Right cardiac atrium (tissue), 5 donors: ENCODE data around the gene PRKAR2A. TPM values are rescaled to one million over a fixed set of nuclear protein-coding genes. Genes with fewer than 3 reads are reported as not detected.
"Not testable (repeated sequence)": the region's sequence is repeated elsewhere in the genome, so short reads cannot be mapped to it uniquely, and the experiment has no call there.

Source experiments
- ATAC-seq, 2 donors: fragments of 200-7000 bp; cut with Tn5 transposase; one replicate each; pipeline versions ENCODE4 v1.8.0 to v1.9.1; 2020; ENCODE audit warnings: moderate library complexity in 2 of 2, mild to moderate bottlenecking in 1 of 2
- DNase-seq, 3 donors: peaks; one replicate each; pipeline ENCODE4 v3.0.0-alpha.2; 2020
- H3K27ac ChIP-seq: one replicate; pipeline ENCODE4 v1.5.1; 2013; ENCODE audit warnings: mild to moderate bottlenecking, low read length, control low read depth, moderate library complexity
- H3K27me3 ChIP-seq: one replicate; pipeline ENCODE4 v1.6.1; 2013; ENCODE audit not compliant: control insufficient read depth, insufficient read depth
- H3K4me1 ChIP-seq: one replicate; pipeline ENCODE4 v1.6.1; 2013; ENCODE audit warnings: low read length; ENCODE audit not compliant: control insufficient read depth, insufficient read depth
- H3K4me3 ChIP-seq: one replicate; pipeline ENCODE4 v1.5.1; 2013; ENCODE audit warnings: low read length, control low read depth
- H3K9me3 ChIP-seq: one replicate; pipeline ENCODE4 v1.6.1; 2013; ENCODE audit warnings: low read length; ENCODE audit not compliant: control insufficient read depth
- WGBS: extraction: QIAGEN DNeasy Blood & Tissue Kit; methylation state at CpG from one replicate; pipeline ENCODE4 v1.1.7; 2013; 5-methylcytosine and 5-hydroxymethylcytosine counted together
- intact Hi-C, 4 donors: fragments of 100-400 bp; cut with DNase I; formaldehyde crosslinking; loops; one replicate each; pipeline versions ENCODE4 v1.11.0 to v1.14.0; 2022 to 2023
- polyA plus RNA-seq: library from polyadenylated mRNA; stranded (reverse); fragments of 200-250 nt; gene quantifications from one replicate; pipeline ENCODE4 v1.2.3, GENCODE V29; 2013
- total RNA-seq, 4 donors: library from RNA; stranded (reverse); fragmentation: NEBNext Ultra II Directional; extraction: Animal tissue kit (Norgen Biotek cat#: 25700); gene quantifications; one replicate each; pipeline ENCODE4 v1.2.1, GENCODE V29; 2021
- donor health status: healthy with polysubstance abuse.
- donor health status: DM: no; HTN: yes; CAD: no.
- donor health status: DM: no; HTN: no; CAD: no.
- donor health status: DM: no; HTN: yes; CAD: no; lungs with severe emphysema.
- donor health status: DM: yes; HTN: yes; CAD: no.

The PRKAR2A gene
- total and polyA plus RNA-seq, 5 donors, result 12.1 to 50.5 (median 43.2) TPM

- H3K4me1 ChIP-seq, result no peaks in the 10 kb centered on the region
- no peak overlapping the region for H3K27ac ChIP-seq
- H3K9me3 ChIP-seq, result no peaks in the 10 kb centered on the region
- intact Hi-C loops, result no loop called here
- DNase-seq (no peak), ATAC-seq (no peak)
- 93% methylated on average over 8 of the region's 8 CpGs for WGBS
- no peak overlapping the region for H3K4me3 ChIP-seq
- no peaks in the 10 kb centered on the region for H3K27me3 ChIP-seq
These were observed 120.2 kb downstream of the PRKAR2A start for GRCh38 chr3:48727511-48727910.

- ATAC-seq, H3K4me1 ChIP-seq, H3K27me3 ChIP-seq, H3K9me3 ChIP-seq, H3K27ac ChIP-seq, intact Hi-C loops, H3K4me3 ChIP-seq, DNase-seq: not testable (repeated sequence)
- 92% methylated on average over 8 of the region's 8 CpGs for WGBS
These were observed 122.4 kb downstream of the PRKAR2A start for GRCh38 chr3:48725185-48725855.

DNA sequence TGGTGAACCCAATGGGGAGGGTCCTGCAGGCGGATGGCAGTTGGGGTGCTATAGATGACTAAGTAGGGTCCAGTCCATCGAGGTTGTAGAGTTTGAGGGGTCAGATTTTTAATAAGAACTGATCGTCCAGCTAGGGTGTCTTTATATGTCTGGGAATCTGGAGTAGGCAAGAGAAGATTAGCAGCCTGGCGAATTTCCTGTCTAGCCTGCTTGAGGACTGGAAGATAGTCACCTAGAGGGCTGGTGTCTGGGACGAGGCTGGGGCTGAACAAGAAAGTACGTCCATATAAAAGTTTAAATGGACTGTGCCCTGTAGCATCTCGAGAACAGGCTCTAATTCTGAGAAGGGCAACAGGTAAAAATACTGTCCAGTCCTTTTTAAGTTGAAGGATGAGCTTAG lies 123.9 kb downstream of the PRKAR2A start:
- H3K9me3 ChIP-seq, result no peaks in the 10 kb centered on the region
- intact Hi-C loops, result no loop called here

GRCh38 chr3:48723293-48723692 lies 124.4 kb downstream of the PRKAR2A start:
- ATAC-seq, DNase-seq, H3K27ac ChIP-seq, H3K27me3 ChIP-seq, H3K4me3 ChIP-seq, H3K4me1 ChIP-seq, H3K9me3 ChIP-seq, intact Hi-C loops: not testable (repeated sequence)
- 77% methylated on average over 3 of the region's 3 CpGs for WGBS

More for the DNA sequence above, 123.9 kb downstream of the PRKAR2A start:
- no peaks in the 10 kb centered on the region for H3K4me1 ChIP-seq
- ATAC-seq (no peak), DNase-seq (no peak)
- WGBS, result 85% methylated on average over 7 of the region's 7 CpGs
- H3K4me3 ChIP-seq, result no peak overlapping the region
- no peaks in the 10 kb centered on the region for H3K27me3 ChIP-seq
- H3K27ac ChIP-seq, result no peak overlapping the region

DNA sequence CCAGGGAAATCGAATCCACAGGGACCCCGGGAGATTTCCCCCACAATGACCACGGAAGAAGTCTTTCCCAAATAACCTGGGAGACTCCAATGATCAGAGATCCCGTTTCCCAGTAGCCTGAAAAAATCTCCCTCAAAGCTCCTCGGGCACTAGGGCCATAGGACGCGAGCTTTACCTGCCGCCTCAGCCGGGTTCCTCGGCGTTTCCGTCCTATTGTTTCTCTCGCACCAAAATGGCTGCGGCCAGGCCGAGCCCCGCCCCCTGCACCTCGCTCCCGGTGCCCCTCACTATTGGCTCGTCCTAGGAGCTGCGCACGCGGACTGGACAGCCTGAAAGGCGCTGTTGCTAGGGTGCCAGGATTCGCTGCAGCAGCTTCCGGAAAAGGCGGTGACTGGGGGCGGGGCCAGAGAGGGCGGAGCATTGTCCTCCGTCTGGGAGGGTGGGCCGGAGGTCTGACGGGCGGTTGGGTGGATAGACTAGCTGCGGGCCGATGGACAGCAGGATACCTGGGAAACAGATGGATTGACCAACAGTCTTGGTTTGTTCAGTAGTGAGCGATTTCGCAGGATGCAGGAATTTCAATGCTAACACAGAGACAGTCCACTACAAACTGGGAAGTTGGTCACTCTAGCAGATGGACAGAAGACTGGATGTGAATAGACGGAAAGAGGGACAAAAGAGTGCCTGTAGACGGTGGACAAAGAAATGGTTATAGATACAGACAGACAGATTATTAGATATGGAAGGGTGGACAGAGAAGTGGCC lies 130.5 kb downstream of the PRKAR2A start, which contains the start of gene IP6K2:
Gene IP6K2, minus strand, starts transcription at position 240 of the 765 bp plus-strand sequence. CDS start 21,930 bp downstream, outside the sequence.
- Histone ChIP-seq H3K4me1 (peaks cover 3% of the 10 kb centered on the region), H3K27ac (peak within 1 kb of the TSS; percentile 79), H3K9me3 (no peaks in the 10 kb centered on the region), H3K4me3 (peak within 1 kb of the TSS; percentile 96), H3K27me3 (no peaks in the 10 kb centered on the region)
- ATAC-seq (peak; percentile 99), DNase-seq (peak; percentile 99 to 100 (median 100))
- 3% methylated on average over 38 of the region's 38 CpGs for WGBS
- intact Hi-C loops, result no loop called here

- Histone ChIP-seq H3K27me3 (no peaks in the 10 kb centered on the region), H3K4me3 (peak overlapping the region; percentile 96), H3K9me3 (no peaks in the 10 kb centered on the region), H3K4me1 (peaks cover 6% of the 10 kb centered on the region), H3K27ac (peak overlapping the region; percentile 79)
- DNase-seq (no peak), ATAC-seq (peak; percentile 1 to 4)
- intact Hi-C loops, result no loop called here
- WGBS, result under 1% methylated on average over 16 of the region's 16 CpGs
These were observed 131.1 kb downstream of the PRKAR2A start for GRCh38 chr3:48716508-48716981.

DNA sequence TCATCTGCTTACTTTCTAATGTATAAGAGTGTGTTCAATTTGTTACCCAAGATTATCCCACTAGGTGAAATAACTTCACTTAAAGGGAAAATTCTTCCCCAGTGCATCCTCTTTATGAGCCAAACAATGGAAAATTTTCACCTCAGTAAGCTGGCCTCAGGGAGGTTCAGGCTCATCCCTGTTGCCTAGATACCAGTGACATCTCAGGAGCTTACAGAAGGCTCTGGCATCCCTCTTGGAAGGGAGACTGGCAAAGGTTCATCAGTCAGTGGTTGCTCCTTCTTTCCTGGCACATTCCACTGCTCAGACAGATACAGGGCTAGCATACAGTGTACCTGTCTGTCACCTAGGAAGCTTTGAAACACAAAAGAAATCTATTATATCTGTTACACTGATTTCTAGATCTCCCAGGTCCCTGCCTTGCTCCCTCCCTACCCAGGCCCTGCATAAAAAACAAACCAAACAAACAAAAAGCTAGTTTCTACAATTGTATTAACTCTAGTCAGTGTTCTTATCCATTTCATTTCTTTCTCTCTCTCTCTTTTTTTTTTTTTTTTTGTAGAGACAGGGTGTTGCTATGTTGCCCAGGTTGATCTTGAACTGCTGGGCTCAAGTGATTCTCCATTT lies 132.4 kb downstream of the PRKAR2A start:
- H3K4me1 ChIP-seq, result peaks cover 6% of the 10 kb centered on the region
- no peaks in the 10 kb centered on the region for H3K27me3 ChIP-seq
- DNase-seq, result no peak
- H3K4me3 ChIP-seq, result peak overlapping the region; percentile 96
- H3K9me3 ChIP-seq, result no peaks in the 10 kb centered on the region
- intact Hi-C loops, result no loop called here
- ATAC-seq, result no peak
- H3K27ac ChIP-seq, result no peak overlapping the region

- no peaks in the 10 kb centered on the region for H3K9me3 ChIP-seq
- peaks cover 10% of the 10 kb centered on the region for H3K4me1 ChIP-seq
These were observed 135.9 kb downstream of the PRKAR2A start for GRCh38 chr3:48711727-48712126.

DNA sequence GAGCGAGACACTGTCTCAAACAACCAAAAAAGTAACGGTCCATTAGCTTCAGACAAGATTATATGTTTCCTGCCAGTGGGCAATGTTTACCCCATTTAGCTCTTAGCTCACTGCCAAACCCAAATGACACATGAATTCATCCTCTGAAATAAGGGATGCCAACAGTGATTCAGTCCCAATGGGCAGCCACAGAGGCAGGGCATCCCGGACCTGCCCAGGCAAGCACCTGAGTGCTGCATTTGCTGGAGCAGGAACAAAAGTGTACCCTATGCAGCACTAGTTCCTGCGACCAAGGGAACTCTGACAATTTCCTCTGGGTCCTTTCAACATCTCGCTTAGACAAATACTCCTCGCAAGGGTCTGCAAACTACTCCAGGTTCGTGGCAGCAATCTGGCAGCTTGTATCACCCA lies 138.6 kb downstream of the PRKAR2A start:
- Histone ChIP-seq H3K27ac (peak overlapping the region; percentile 28), H3K4me3 (no peak overlapping the region), H3K9me3 (no peaks in the 10 kb centered on the region), H3K27me3 (no peaks in the 10 kb centered on the region), H3K4me1 (peaks cover 7% of the 10 kb centered on the region)
- no peak for ATAC-seq
- intact Hi-C loops, result no loop called here
- 64% methylated on average over 7 of the region's 7 CpGs for WGBS
- no peak for DNase-seq

More at GRCh38 chr3:48711727-48712126, 135.9 kb downstream of the PRKAR2A start:
- Histone ChIP-seq H3K27me3 (no peaks in the 10 kb centered on the region), H3K27ac (no peak overlapping the region), H3K4me3 (no peak overlapping the region)
- 91% methylated on average over 2 of the region's 2 CpGs for WGBS
- DNase-seq, result no peak
- intact Hi-C loops, result no loop called here
- ATAC-seq, result no peak

- 31% methylated on average over 2 of the region's 2 CpGs for WGBS
- ATAC-seq (peak in 1 of 2 donors; percentile 33), DNase-seq (no peak)
- peak overlapping the region; percentile 28 for H3K27ac ChIP-seq
- H3K4me1 ChIP-seq, result peaks cover 7% of the 10 kb centered on the region
- H3K27me3 ChIP-seq, result no peaks in the 10 kb centered on the region
- intact Hi-C loops, result no loop called here
- no peak overlapping the region for H3K4me3 ChIP-seq
- H3K9me3 ChIP-seq, result no peaks in the 10 kb centered on the region
These were observed 139.2 kb downstream of the PRKAR2A start for GRCh38 chr3:48708481-48708889.

GRCh38 chr3:48707157-48707556 lies 140.5 kb downstream of the PRKAR2A start:
- Histone ChIP-seq H3K4me3 (no peak overlapping the region), H3K27ac (no peak overlapping the region), H3K4me1 (peaks cover 9% of the 10 kb centered on the region), H3K9me3 (no peaks in the 10 kb centered on the region), H3K27me3 (no peaks in the 10 kb centered on the region)
- WGBS, result 80% methylated on average over 5 of the region's 5 CpGs
- ATAC-seq (no peak), DNase-seq (no peak)
- intact Hi-C loops, result no loop called here
